Naive B cell (primary cell): Measurements from ENCODE around the gene ERVFRD-1. TPM values are rescaled to one million over a fixed set of nuclear protein-coding genes. Genes with fewer than 3 reads are reported as not detected.

Source experiments
- ATAC-seq, 2 donors: fragments of 150-1000 bp; cut with Tn5 transposase; 2 replicates each; pipeline ENCODE4 v1.10.0; 2021; ENCODE audit warnings: low read depth in 2 of 2, mild to moderate bottlenecking in 2 of 2, moderate library complexity in 2 of 2
- DNase-seq: peaks from one replicate; pipeline ENCODE4 v3.0.0; 2022
- H3K27ac Mint-ChIP-seq, 6 donors: one replicate each; pipeline ENCODE4 v1.8.0; 2020 to 2022; ENCODE audit warnings: mild to moderate bottlenecking in 6 of 6, mixed read lengths in 6 of 6, moderate library complexity in 5 of 6, inconsistent platforms in 2 of 6
- H3K27me3 Mint-ChIP-seq, 3 donors: one replicate each; pipeline ENCODE4 v1.8.0; 2021 to 2022; ENCODE audit warnings: mixed read lengths in 3 of 3, mild to moderate bottlenecking in 1 of 3
- H3K36me3 Mint-ChIP-seq, 2 donors: one replicate each; pipeline ENCODE4 v1.8.0; 2020 to 2022; ENCODE audit warnings: mixed read lengths in 2 of 2, inconsistent platforms in 1 of 2, mild to moderate bottlenecking in 1 of 2
- H3K4me1 Mint-ChIP-seq, 3 donors: one replicate each; pipeline ENCODE4 v1.8.0; 2020 to 2022; ENCODE audit warnings: mixed read lengths in 3 of 3, inconsistent platforms in 1 of 3, mild to moderate bottlenecking in 1 of 3, moderate library complexity in 1 of 3
- H3K4me3 Mint-ChIP-seq, 8 donors: one replicate each; pipeline ENCODE4 v1.8.0; 2020 to 2022; ENCODE audit warnings: mild to moderate bottlenecking in 8 of 8, mixed read lengths in 8 of 8, moderate library complexity in 8 of 8, inconsistent platforms in 2 of 8
- H3K9me3 Mint-ChIP-seq, 7 donors: one replicate each; pipeline ENCODE4 v1.8.0; 2020 to 2022; ENCODE audit warnings: mixed read lengths in 7 of 7, mild to moderate bottlenecking in 5 of 7, inconsistent platforms in 2 of 7, moderate library complexity in 1 of 7
- polyA plus RNA-seq, 6 donors: library from polyadenylated mRNA; unstranded; fragments of 300-500 nt; fragmentation: Illumina TruSeq; gene quantifications; one replicate each; pipeline ENCODE4 v1.2.3, GENCODE V29; 2021; ENCODE audit warnings: low read depth in 6 of 6

Gene ERVFRD-1
- polyA plus RNA-seq, 6 donors from 2014 or later, result 0.15 TPM; not detected in 5

GRCh38 chr6:11141295-11141694 lies 29.8 kb upstream of the ERVFRD-1 start:
- Mint-ChIP-seq H3K27me3 (no peaks in the 10 kb centered on the region), H3K4me3 (no peak overlapping the region), H3K4me1 (peaks cover 0 to 5% (median 4%) of the 10 kb centered on the region in 3 donors), H3K27ac (peak overlapping the region in 1 of 6 donors; percentile 35), H3K9me3 (no peaks in the 10 kb centered on the region), H3K36me3 (no peaks in the 10 kb centered on the region)
- DNase-seq (no peak), ATAC-seq (no peak)

DNA sequence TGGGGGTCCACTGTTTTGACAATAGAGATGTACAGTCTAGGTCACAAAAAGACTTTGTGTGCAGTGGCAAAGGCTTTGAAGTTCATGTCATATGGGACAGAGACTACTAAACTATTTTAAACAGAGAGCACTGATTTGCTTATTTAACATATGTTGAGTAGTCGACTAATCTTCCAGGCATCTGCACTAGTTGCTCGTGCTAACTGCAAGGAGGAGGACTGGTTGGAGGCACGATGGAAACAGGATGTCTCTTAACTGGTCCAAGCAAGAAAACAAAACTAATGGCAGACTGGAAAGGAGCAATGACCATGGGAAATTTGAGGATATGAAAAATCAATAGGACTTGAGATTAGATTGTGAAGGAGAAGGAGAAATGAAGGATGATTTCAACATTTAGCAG lies 28.5 kb upstream of the ERVFRD-1 start:
- no peaks in the 10 kb centered on the region for H3K9me3 Mint-ChIP-seq
- no peak overlapping the region for H3K4me3 Mint-ChIP-seq
- ATAC-seq, result no peak
- H3K36me3 Mint-ChIP-seq, result peaks cover 0 to 4% of the 10 kb centered on the region in 2 donors
- H3K4me1 Mint-ChIP-seq, result peaks cover 0 to 5% (median 4%) of the 10 kb centered on the region in 3 donors
- H3K27me3 Mint-ChIP-seq, result no peaks in the 10 kb centered on the region
- peak overlapping the region in 1 of 6 donors; percentile 6 for H3K27ac Mint-ChIP-seq
- no peak for DNase-seq

- no peak for ATAC-seq
- no peaks in the 10 kb centered on the region for H3K9me3 Mint-ChIP-seq
- peaks cover 0 to 6% of the 10 kb centered on the region in 2 donors for H3K36me3 Mint-ChIP-seq
- no peak for DNase-seq
- H3K27ac Mint-ChIP-seq, result no peak overlapping the region
- no peak overlapping the region for H3K4me3 Mint-ChIP-seq
- H3K4me1 Mint-ChIP-seq, result peaks cover 4 to 8% (median 7%) of the 10 kb centered on the region in 3 donors
- H3K27me3 Mint-ChIP-seq, result no peaks in the 10 kb centered on the region
These were observed 27.8 kb upstream of the ERVFRD-1 start for GRCh38 chr6:11139051-11139960.

DNA sequence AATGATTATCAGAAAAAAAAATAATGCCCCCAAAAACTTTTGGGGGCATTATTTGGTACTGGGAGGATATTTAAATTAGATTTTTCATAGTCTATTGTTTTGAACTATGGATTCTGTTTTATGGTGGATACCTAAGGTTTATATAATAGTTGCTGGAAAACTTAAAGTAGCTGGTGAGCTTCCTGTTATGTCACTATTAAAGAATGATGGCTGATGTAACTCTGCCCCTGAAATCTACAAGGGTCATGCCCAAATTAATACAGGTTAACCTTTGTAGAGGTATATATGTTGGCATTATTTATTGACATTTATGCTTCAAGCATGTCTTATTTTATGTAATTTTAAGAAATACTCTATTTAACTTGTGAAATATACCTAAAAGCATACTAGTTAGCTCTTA lies 25.3 kb upstream of the ERVFRD-1 start:
- ATAC-seq (no peak), DNase-seq (no peak)
- H3K4me1 Mint-ChIP-seq, result peaks cover 6 to 9% (median 8%) of the 10 kb centered on the region in 3 donors
- no peak overlapping the region for H3K4me3 Mint-ChIP-seq
- no peaks in the 10 kb centered on the region for H3K9me3 Mint-ChIP-seq
- peaks cover 0 to 6% of the 10 kb centered on the region in 2 donors for H3K36me3 Mint-ChIP-seq
- H3K27me3 Mint-ChIP-seq, result no peaks in the 10 kb centered on the region
- no peak overlapping the region for H3K27ac Mint-ChIP-seq

DNA sequence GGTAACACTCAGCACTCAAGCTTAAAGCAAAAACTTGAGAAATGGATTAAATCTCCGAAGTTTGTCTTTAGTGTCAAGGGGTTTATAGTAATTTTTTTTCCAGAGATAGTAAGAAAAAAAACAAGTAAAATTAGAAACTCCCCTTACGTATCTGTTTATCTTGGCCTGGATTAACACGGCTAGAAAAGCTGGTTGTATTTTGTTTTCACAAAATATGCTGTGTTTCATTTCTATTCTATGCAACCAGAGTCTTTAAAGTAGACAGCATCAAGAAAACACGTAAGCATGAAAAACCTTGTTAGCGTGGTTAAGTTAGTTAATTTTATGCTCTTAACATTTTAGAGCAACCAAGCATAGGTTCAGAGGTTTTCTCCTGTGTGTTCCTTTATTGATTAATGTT lies 21.8 kb upstream of the ERVFRD-1 start:
- DNase-seq (no peak), ATAC-seq (no peak)
- Mint-ChIP-seq H3K27me3 (no peaks in the 10 kb centered on the region), H3K27ac (no peak overlapping the region), H3K4me3 (no peak overlapping the region), H3K36me3 (peaks cover 0 to 6% of the 10 kb centered on the region in 2 donors), H3K9me3 (no peaks in the 10 kb centered on the region), H3K4me1 (peaks cover 13 to 23% (median 21%) of the 10 kb centered on the region in 3 donors)

GRCh38 chr6:11132194-11132888 lies 20.8 kb upstream of the ERVFRD-1 start:
- DNase-seq (no peak), ATAC-seq (no peak)
- Mint-ChIP-seq H3K4me1 (peaks cover 13 to 25% (median 21%) of the 10 kb centered on the region in 3 donors), H3K9me3 (peaks cover 0 to under 1% (median 0%) of the 10 kb centered on the region in 7 donors), H3K27me3 (no peaks in the 10 kb centered on the region), H3K36me3 (peaks cover 4 to 8% of the 10 kb centered on the region in 2 donors), H3K27ac (no peak overlapping the region), H3K4me3 (no peak overlapping the region)

- Mint-ChIP-seq H3K4me3 (no peak overlapping the region), H3K4me1 (peaks cover 13 to 28% (median 27%) of the 10 kb centered on the region in 3 donors)
These were observed 19.1 kb upstream of the ERVFRD-1 start for GRCh38 chr6:11130605-11131004.

GRCh38 chr6:11129908-11130565 lies 18.5 kb upstream of the ERVFRD-1 start:
- Mint-ChIP-seq H3K9me3 (peaks cover 0 to 4% (median 0%) of the 10 kb centered on the region in 7 donors), H3K36me3 (peaks cover 6 to 7% of the 10 kb centered on the region in 2 donors), H3K27me3 (no peaks in the 10 kb centered on the region), H3K27ac (peak overlapping the region in 1 of 6 donors; percentile 73), H3K4me3 (no peak overlapping the region), H3K4me1 (peaks cover 13 to 29% (median 27%) of the 10 kb centered on the region in 3 donors)
- DNase-seq, result no peak
- ATAC-seq, result no peak

More at GRCh38 chr6:11130605-11131004, 19.1 kb upstream of the ERVFRD-1 start:
- Mint-ChIP-seq H3K9me3 (peaks cover 0 to 4% (median 0%) of the 10 kb centered on the region in 7 donors), H3K27me3 (no peaks in the 10 kb centered on the region), H3K36me3 (peaks cover 7 to 10% of the 10 kb centered on the region in 2 donors), H3K27ac (peak overlapping the region in 1 of 6 donors; percentile 73)
- ATAC-seq (no peak), DNase-seq (no peak)

DNA sequence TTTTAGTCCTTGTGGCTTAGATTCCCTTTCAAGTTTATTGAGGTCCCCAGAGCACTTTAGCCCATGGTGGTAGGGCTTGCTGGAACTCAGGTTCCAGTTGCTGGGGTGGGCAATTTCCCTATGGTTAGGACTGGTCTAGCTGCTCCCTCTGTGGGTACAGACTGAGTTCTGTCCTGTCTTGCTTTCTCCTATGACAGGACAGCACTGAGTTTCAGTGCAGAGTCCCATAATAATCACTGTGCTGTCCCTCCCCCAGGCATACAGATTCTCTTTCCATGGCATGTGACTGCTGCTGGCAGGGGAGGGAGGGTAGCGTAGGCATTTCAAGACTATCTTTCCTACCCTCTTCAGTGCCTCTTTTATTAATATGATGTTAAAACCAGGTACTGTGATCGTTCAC lies 17.1 kb upstream of the ERVFRD-1 start:
- no peak for ATAC-seq
- H3K9me3 Mint-ChIP-seq, result peaks cover 0 to 4% (median 0%) of the 10 kb centered on the region in 7 donors
- H3K4me3 Mint-ChIP-seq, result no peak overlapping the region
- H3K4me1 Mint-ChIP-seq, result peaks cover 7 to 26% (median 18%) of the 10 kb centered on the region in 3 donors
- H3K36me3 Mint-ChIP-seq, result peaks cover 4 to 7% of the 10 kb centered on the region in 2 donors
- peak overlapping the region in 1 of 6 donors; percentile 44 for H3K27ac Mint-ChIP-seq
- DNase-seq, result no peak
- H3K27me3 Mint-ChIP-seq, result no peaks in the 10 kb centered on the region

DNA sequence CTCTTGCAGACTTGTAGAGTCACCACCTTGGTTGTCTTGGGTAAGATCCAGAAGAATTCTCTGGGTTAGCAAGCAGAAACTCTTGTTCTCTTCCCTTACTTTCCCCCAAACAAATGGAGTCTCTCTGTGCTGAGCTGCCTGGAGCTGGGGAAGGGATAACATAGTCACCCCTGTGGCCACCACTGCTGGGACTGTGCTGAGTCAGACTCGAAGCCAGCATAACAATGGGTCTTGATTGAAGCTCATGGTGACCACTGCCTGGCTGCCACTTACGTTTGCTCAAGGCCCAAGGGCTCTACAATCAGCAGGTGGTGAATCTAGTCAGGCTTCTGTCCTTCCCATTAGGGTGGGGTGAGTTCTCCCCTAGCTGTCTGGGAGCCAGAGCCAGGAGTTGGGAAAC lies 15.4 kb upstream of the ERVFRD-1 start:
- H3K4me3 Mint-ChIP-seq, result no peak overlapping the region
- DNase-seq, result no peak
- ATAC-seq, result no peak
- peaks cover 7 to 26% (median 18%) of the 10 kb centered on the region in 3 donors for H3K4me1 Mint-ChIP-seq
- H3K9me3 Mint-ChIP-seq, result peaks cover 0 to 4% (median 0%) of the 10 kb centered on the region in 7 donors
- H3K27ac Mint-ChIP-seq, result no peak overlapping the region
- no peaks in the 10 kb centered on the region for H3K27me3 Mint-ChIP-seq
- H3K36me3 Mint-ChIP-seq, result peaks cover 4 to 7% of the 10 kb centered on the region in 2 donors

GRCh38 chr6:11123978-11124377 lies 12.5 kb upstream of the ERVFRD-1 start:
- Mint-ChIP-seq H3K9me3 (peaks cover 0 to 4% (median 0%) of the 10 kb centered on the region in 7 donors), H3K36me3 (peaks cover 7 to 10% of the 10 kb centered on the region in 2 donors), H3K4me3 (no peak overlapping the region), H3K27ac (no peak overlapping the region), H3K4me1 (peaks cover 0 to 19% (median 12%) of the 10 kb centered on the region in 3 donors), H3K27me3 (no peaks in the 10 kb centered on the region)
- DNase-seq (no peak), ATAC-seq (no peak)

- H3K4me1 Mint-ChIP-seq, result peaks cover 0 to 20% (median 12%) of the 10 kb centered on the region in 3 donors
- no peak overlapping the region for H3K27ac Mint-ChIP-seq
- H3K9me3 Mint-ChIP-seq, result peaks cover 0 to 4% (median 0%) of the 10 kb centered on the region in 7 donors
- ATAC-seq, result no peak
- H3K4me3 Mint-ChIP-seq, result peak overlapping the region in 1 of 8 donors; percentile 20
- H3K36me3 Mint-ChIP-seq, result peaks cover 4 to 12% of the 10 kb centered on the region in 2 donors
- H3K27me3 Mint-ChIP-seq, result no peaks in the 10 kb centered on the region
- DNase-seq, result no peak
These were observed 10.9 kb upstream of the ERVFRD-1 start for GRCh38 chr6:11122380-11122779.

- Mint-ChIP-seq H3K4me1 (peaks cover 0 to 17% (median 12%) of the 10 kb centered on the region in 3 donors), H3K36me3 (peaks cover 0 to 9% of the 10 kb centered on the region in 2 donors), H3K9me3 (peaks cover 0 to under 1% (median 0%) of the 10 kb centered on the region in 7 donors), H3K27me3 (no peaks in the 10 kb centered on the region), H3K27ac (peak overlapping the region in 1 of 6 donors; percentile 58), H3K4me3 (no peak overlapping the region)
- DNase-seq, result no peak
- ATAC-seq, result no peak
These were observed 10.3 kb upstream of the ERVFRD-1 start for GRCh38 chr6:11121851-11122250.
